ENCODE data around the gene ATP10D. TPM values are rescaled to one million over a fixed set of nuclear protein-coding genes. Genes with fewer than 3 reads are reported as not detected.

The ATP10D gene
- 10 to 100 TPM in 4 of 8 experiments, 1 to 10 TPM in 4; 1.7 to 26.6 (median 10.3) TPM for total RNA-seq

- peak within 1 kb of the TSS; percentile 49 to 75 (median 54) for H3K4me3 ChIP-seq
- in situ Hi-C loops (cut with MboI; ENCODE audit: low pct_unique_long_range_greater_than_20kb in 2 of 9, low sequenced_read_pairs in 9 of 9, unreplicated experiment in 9 of 9): no loop called here
- WGBS, 10 experiments: 0 to 10% (median 3%) methylated on average over 2 to 18 of the region's 34 CpGs
- peaks cover 3 to 5% of the 10 kb centered on the region in 2 donors for H3K4me1 ChIP-seq (replicated peaks in 1 of 2)
- peak; percentile 98 to 100 (median 100) for ATAC-seq (replicated peaks in 6 of 8)
- H3K27ac ChIP-seq: peak within 1 kb of the TSS in 1 of 2 donors; percentile 17
These were observed at the start of gene ATP10D for GRCh38 chr4:47485047-47485692. Gene ATP10D (plus strand): TSS chr4:47485275. CDS start chr4:47512541, 27,266 bp downstream.

GRCh38 chr4:47442980-47443379 is 42.1 kb upstream of the ATP10D start:
- in situ Hi-C loops (cut with MboI; ENCODE audit: low pct_unique_long_range_greater_than_20kb in 2 of 9, low sequenced_read_pairs in 9 of 9, unreplicated experiment in 9 of 9): no loop called here
- Histone ChIP-seq H3K4me3 (no peak overlapping the region), H3K27ac (no peak overlapping the region), H3K4me1 (replicated peaks in 1 of 2) (no peaks in the 10 kb centered on the region)
- 39 to 96% (median 83%) methylated on average over 1 to 5 of the region's 5 CpGs; no CpG with 5 or more reads in 2 of the 10 experiments for WGBS, 10 experiments
- no peak for ATAC-seq (replicated peaks in 6 of 8)

GRCh38 chr4:47444031-47444430 is 41.0 kb upstream of the ATP10D start:
- no peak overlapping the region for H3K4me3 ChIP-seq
- in situ Hi-C loops (cut with MboI; ENCODE audit: low pct_unique_long_range_greater_than_20kb in 2 of 9, low sequenced_read_pairs in 9 of 9, unreplicated experiment in 9 of 9): no loop called here
- H3K27ac ChIP-seq: no peak overlapping the region
- ATAC-seq (replicated peaks in 6 of 8): no peak
- H3K4me1 ChIP-seq (replicated peaks in 1 of 2): no peaks in the 10 kb centered on the region
- WGBS, 10 experiments: 73 to 100% (median 92%) methylated on average over 2 of the region's 2 CpGs; no CpG with 5 or more reads in 1 of the 10 experiments

GRCh38 chr4:47451657-47452056 is 33.4 kb upstream of the ATP10D start:
- WGBS, 10 experiments: 20 to 100% (median 85%) methylated on average over 1 to 4 of the region's 4 CpGs; no CpG with 5 or more reads in 3 of the 10 experiments
- no peak overlapping the region for H3K27ac ChIP-seq
- in situ Hi-C loops (cut with MboI; ENCODE audit: low pct_unique_long_range_greater_than_20kb in 2 of 9, low sequenced_read_pairs in 9 of 9, unreplicated experiment in 9 of 9): no loop called here
- H3K4me3 ChIP-seq: no peak overlapping the region
- H3K4me1 ChIP-seq (replicated peaks in 1 of 2): no peaks in the 10 kb centered on the region
- ATAC-seq (replicated peaks in 6 of 8): peak in 1 of 8 experiments; percentile 62

GRCh38 chr4:47462799-47463234 is 22.3 kb upstream of the ATP10D start:
- in situ Hi-C loops (cut with MboI; ENCODE audit: low pct_unique_long_range_greater_than_20kb in 2 of 9, low sequenced_read_pairs in 9 of 9, unreplicated experiment in 9 of 9): no loop called here
- Histone ChIP-seq H3K4me1 (replicated peaks in 1 of 2) (peaks cover 0 to 14% of the 10 kb centered on the region in 2 donors), H3K4me3 (peak overlapping the region; percentile 64 to 97 (median 79)), H3K27ac (peak overlapping the region; percentile 71 to 79)
- peak in 3 of 8 experiments; percentile 1 to 3 (median 1) for ATAC-seq (replicated peaks in 6 of 8)
- 0 to 37% (median 8%) methylated on average over 2 to 6 of the region's 6 CpGs; no CpG with 5 or more reads in 3 of the 10 experiments for WGBS, 10 experiments

- 0 to 1% (median 0%) methylated on average over 1 to 14 of the region's 51 CpGs; no CpG with 5 or more reads in 1 of the 10 experiments for WGBS, 10 experiments
- in situ Hi-C loops (cut with MboI; ENCODE audit: low pct_unique_long_range_greater_than_20kb in 2 of 9, low sequenced_read_pairs in 9 of 9, unreplicated experiment in 9 of 9): no loop called here
These were observed 21.7 kb upstream of the ATP10D start, which contains the start of gene COMMD8 for GRCh38 chr4:47463235-47463956. Gene COMMD8 (minus strand): TSS chr4:47463702. CDS start chr4:47463651, 51 bp downstream.

GRCh38 chr4:47465004-47465403 is 20.1 kb upstream of the ATP10D start:
- ATAC-seq (replicated peaks in 6 of 8): no peak
- in situ Hi-C loops (cut with MboI; ENCODE audit: low pct_unique_long_range_greater_than_20kb in 2 of 9, low sequenced_read_pairs in 9 of 9, unreplicated experiment in 9 of 9): no loop called here
- 58 to 100% (median 83%) methylated on average over 1 to 2 of the region's 2 CpGs; no CpG with 5 or more reads in 2 of the 10 experiments for WGBS, 10 experiments

More at GRCh38 chr4:47463235-47463956, 21.7 kb upstream of the ATP10D start, which contains the start of gene COMMD8:
- H3K4me3 ChIP-seq: peak within 1 kb of the TSS; percentile 64 to 97 (median 79)
- H3K4me1 ChIP-seq (replicated peaks in 1 of 2): peaks cover 0 to 14% of the 10 kb centered on the region in 2 donors
- peak within 1 kb of the TSS; percentile 71 to 79 for H3K27ac ChIP-seq
- ATAC-seq (replicated peaks in 6 of 8): peak; percentile 90 to 98 (median 97)

GRCh38 chr4:47466056-47466785 is 18.9 kb upstream of the ATP10D start:
- in situ Hi-C loops (cut with MboI; ENCODE audit: low pct_unique_long_range_greater_than_20kb in 2 of 9, low sequenced_read_pairs in 9 of 9, unreplicated experiment in 9 of 9): no loop called here
- WGBS, 10 experiments: 0 to 50% (median 29%) methylated on average over 1 to 2 of the region's 2 CpGs; no CpG with 5 or more reads in 3 of the 10 experiments
- peak in 1 of 8 experiments; percentile 7 for ATAC-seq (replicated peaks in 6 of 8)

More at GRCh38 chr4:47465004-47465403, 20.1 kb upstream of the ATP10D start:
- H3K4me3 ChIP-seq: no peak overlapping the region
- H3K4me1 ChIP-seq (replicated peaks in 1 of 2): peaks cover 0 to 14% of the 10 kb centered on the region in 2 donors
- H3K27ac ChIP-seq: no peak overlapping the region

GRCh38 chr4:47468706-47469365 is 16.2 kb upstream of the ATP10D start:
- H3K27ac ChIP-seq: no peak overlapping the region
- in situ Hi-C loops (cut with MboI; ENCODE audit: low pct_unique_long_range_greater_than_20kb in 2 of 9, low sequenced_read_pairs in 9 of 9, unreplicated experiment in 9 of 9): no loop called here
- no peak overlapping the region for H3K4me3 ChIP-seq
- ATAC-seq (replicated peaks in 6 of 8): no peak
- H3K4me1 ChIP-seq (replicated peaks in 1 of 2): peaks cover 0 to 2% of the 10 kb centered on the region in 2 donors
- WGBS, 10 experiments: 29 to 100% (median 80%) methylated on average over 1 to 6 of the region's 6 CpGs; no CpG with 5 or more reads in 1 of the 10 experiments

More at GRCh38 chr4:47466056-47466785, 18.9 kb upstream of the ATP10D start:
- peaks cover 0 to 15% of the 10 kb centered on the region in 2 donors for H3K4me1 ChIP-seq (replicated peaks in 1 of 2)
- no peak overlapping the region for H3K4me3 ChIP-seq
- H3K27ac ChIP-seq: no peak overlapping the region

GRCh38 chr4:47469951-47470350 is 15.1 kb upstream of the ATP10D start:
- Histone ChIP-seq H3K4me1 (replicated peaks in 1 of 2) (peaks cover 0 to 2% of the 10 kb centered on the region in 2 donors), H3K27ac (no peak overlapping the region), H3K4me3 (no peak overlapping the region)
- in situ Hi-C loops (cut with MboI; ENCODE audit: low pct_unique_long_range_greater_than_20kb in 2 of 9, low sequenced_read_pairs in 9 of 9, unreplicated experiment in 9 of 9): no loop called here
- WGBS, 10 experiments: 61 to 100% (median 86%) methylated on average over 1 to 3 of the region's 3 CpGs
- ATAC-seq (replicated peaks in 6 of 8): no peak

- in situ Hi-C loops (cut with MboI; ENCODE audit: low pct_unique_long_range_greater_than_20kb in 2 of 9, low sequenced_read_pairs in 9 of 9, unreplicated experiment in 9 of 9): no loop called here
- WGBS, 10 experiments: 8 to 76% (median 60%) methylated on average over 2 to 4 of the region's 4 CpGs; no CpG with 5 or more reads in 2 of the 10 experiments
- no peak overlapping the region for H3K27ac ChIP-seq
- peaks cover 0 to 7% of the 10 kb centered on the region in 2 donors for H3K4me1 ChIP-seq (replicated peaks in 1 of 2)
- ATAC-seq (replicated peaks in 6 of 8): no peak
- no peak overlapping the region for H3K4me3 ChIP-seq
These were observed 14.0 kb upstream of the ATP10D start for GRCh38 chr4:47471064-47471463.

GRCh38 chr4:47471591-47471990 is 13.5 kb upstream of the ATP10D start:
- no peak for ATAC-seq (replicated peaks in 6 of 8)
- Histone ChIP-seq H3K4me1 (replicated peaks in 1 of 2) (peaks cover 0 to 7% of the 10 kb centered on the region in 2 donors), H3K4me3 (no peak overlapping the region), H3K27ac (no peak overlapping the region)
- in situ Hi-C loops (cut with MboI; ENCODE audit: low pct_unique_long_range_greater_than_20kb in 2 of 9, low sequenced_read_pairs in 9 of 9, unreplicated experiment in 9 of 9): no loop called here
- WGBS, 10 experiments: 80 to 100% (median 90%) methylated on average over 1 to 2 of the region's 2 CpGs; no CpG with 5 or more reads in 1 of the 10 experiments

Data from motor neuron (in vitro differentiated cells).